ENCODE data around the gene HOXA11. TPM values are rescaled to one million over a fixed set of nuclear protein-coding genes. Genes with fewer than 3 reads are reported as not detected.
A peak's percentile ranks its signal among the peaks of the same experiment; 100 is the strongest.

Gene HOXA11
- polyA plus RNA-seq, 1 of the 3 experiments (the other 2 are of a cell fraction): not detected

GRCh38 chr7:27156508-27156898 is 28.5 kb downstream of the HOXA11 start, which contains the start of gene HOXA7:
Gene HOXA7, minus strand, starts transcription at chr7:27156675. Its CDS starts 130 bp downstream, at chr7:27156545.
- DNase-seq: peak; percentile 56
- no peaks in the 10 kb centered on the region for H3K9me3 ChIP-seq
- no peak within 1 kb of the TSS for H2AFZ ChIP-seq (ENCODE audit: low read depth)
- H3K27me3 ChIP-seq (ENCODE audit: insufficient read depth): peaks cover 93% of the 10 kb centered on the region
- H3K9ac ChIP-seq: no peak within 1 kb of the TSS
- H3F3A ChIP-seq (replicated peaks; ENCODE audit: insufficient read depth): no peaks in the 10 kb centered on the region
- peak within 1 kb of the TSS; percentile 32; the same call in 1 of the 2 replicates for H3K4me2 ChIP-seq
- H3K4me3 ChIP-seq (ENCODE audit: low read depth in 2 of 2, low read length in 1 of 2): no peak within 1 kb of the TSS
- ChIA-PET CTCF (interaction anchor here (0.7 to 11.7 kb wide), 9 partner anchors 9 to 1263 kb away, joined by 3 to 270 read pairs (median 6); partner anchors contain the start of genes HOXA3, HOXA5 and HOXA6), POLR2A (no interaction called here)
- no peaks in the 10 kb centered on the region for H3K79me2 ChIP-seq (ENCODE audit: insufficient read depth)
- H4K20me1 ChIP-seq (ENCODE audit: insufficient read depth): peaks cover 6% of the 10 kb centered on the region; the same call in 1 of the 2 replicates
- H3K9me2 ChIP-seq: no peaks in the 10 kb centered on the region
- peaks cover 0 to 8% of the 10 kb centered on the region in 2 experiments; a peak in 1 of 4 replicates for H3K4me1 ChIP-seq (ENCODE audit: control insufficient read depth in 1 of 2, insufficient read depth in 2 of 2, low read depth in 1 of 2, low read length in 1 of 2)
- no peaks in the 10 kb centered on the region for H3K36me3 ChIP-seq (replicated peaks in 1 of 2; ENCODE audit: control insufficient read depth in 1 of 2, insufficient read depth in 2 of 2, low read length in 1 of 2)
- TF ChIP-seq PBX3 (IDR thresholded peaks at IDR 0.05) (no peak), EZH2phosphoT487 (IDR thresholded peaks at IDR 0.05; ENCODE audit: borderline replicate concordance, low read depth) (peak; percentile 95), JUND (IDR thresholded peaks at IDR 0.05) (no peak), SIN3A (IDR thresholded peaks at IDR 0.05; ENCODE audit: borderline replicate concordance, low read depth, low read length) (no peak), USF1 (IDR thresholded peaks at IDR 0.05; ENCODE audit: borderline replicate concordance, low read depth) (peak; percentile 53; the same call in 1 of the 2 replicates), CTCF (IDR thresholded peaks at IDR 0.05) (no peak)
- H3K27ac ChIP-seq (ENCODE audit: low read depth in 2 of 2, low read length in 1 of 2): no peak within 1 kb of the TSS
- 9% methylated on average over 27 of the region's 33 CpGs for WGBS (ENCODE audit: low lambda C conversion rate)

- POLR2A ChIA-PET: no interaction called here
- CTCF ChIA-PET: interaction anchor here (0.6 to 11.7 kb wide), 17 partner anchors 8 to 1263 kb away, joined by 3 to 270 read pairs (median 3); partner anchors contain the start of genes HOXA3, HOXA5 and HOXA6
- Histone ChIP-seq H3F3A (replicated peaks; ENCODE audit: insufficient read depth) (no peaks in the 10 kb centered on the region), H3K27ac (ENCODE audit: low read depth in 2 of 2, low read length in 1 of 2) (no peak overlapping the region), H3K4me2 (peak overlapping the region; percentile 32; the same call in 1 of the 2 replicates), H3K27me3 (ENCODE audit: insufficient read depth) (peaks cover 98% of the 10 kb centered on the region), H3K9me2 (no peaks in the 10 kb centered on the region), H3K9me3 (no peaks in the 10 kb centered on the region), H3K9ac (no peak overlapping the region), H3K79me2 (ENCODE audit: insufficient read depth) (no peaks in the 10 kb centered on the region), H3K4me1 (ENCODE audit: control insufficient read depth in 1 of 2, insufficient read depth in 2 of 2, low read depth in 1 of 2, low read length in 1 of 2) (peaks cover 0 to 9% of the 10 kb centered on the region in 2 experiments; a peak in 1 of 4 replicates), H4K20me1 (ENCODE audit: insufficient read depth) (peaks cover 6% of the 10 kb centered on the region; the same call in 1 of the 2 replicates), H3K36me3 (replicated peaks in 1 of 2; ENCODE audit: control insufficient read depth in 1 of 2, insufficient read depth in 2 of 2, low read length in 1 of 2) (no peaks in the 10 kb centered on the region), H2AFZ (ENCODE audit: low read depth) (no peak overlapping the region), H3K4me3 (ENCODE audit: low read depth in 2 of 2, low read length in 1 of 2) (no peak overlapping the region)
- 10% methylated on average over 37 of the region's 63 CpGs for WGBS (ENCODE audit: low lambda C conversion rate)
- no peak for DNase-seq
- TF ChIP-seq USF1 (IDR thresholded peaks at IDR 0.05; ENCODE audit: borderline replicate concordance, low read depth) (no peak), YY1 (IDR thresholded peaks at IDR 0.05; ENCODE audit: low read depth) (no peak), REST (IDR thresholded peaks at IDR 0.05; ENCODE audit: low read depth, low read length) (no peak), CHD2 (IDR thresholded peaks at IDR 0.05; ENCODE audit: low read length, partially characterized antibody) (no peak), RCOR1 (IDR thresholded peaks at IDR 0.05; ENCODE audit: low read length) (no peak), FOXJ3 (CRISPR knock-in tag; IDR thresholded peaks at IDR 0.05) (no peak), GABPA (IDR thresholded peaks at IDR 0.05; ENCODE audit: low read depth) (no peak), PBX3 (IDR thresholded peaks at IDR 0.05) (no peak), MAX (IDR thresholded peaks at IDR 0.05; ENCODE audit: low read depth) (no peak), RFX5 (IDR thresholded peaks at IDR 0.05; ENCODE audit: low read length) (no peak), POLR2AphosphoS5 (IDR thresholded peaks at IDR 0.05; ENCODE audit: low read depth, low read length) (no peak)
These were observed 29.1 kb downstream of the HOXA11 start for GRCh38 chr7:27155816-27156507.
